Left ventricle myocardium inferior (tissue), 1 donor: ENCODE data around the gene FBXO7. TPM values are rescaled to one million over a fixed set of nuclear protein-coding genes. Genes with fewer than 3 reads are reported as not detected.

Experiments
- DNase-seq: peaks from one replicate; pipeline ENCODE4 v3.0.0-alpha.2; 2020
- H3K27ac ChIP-seq: fragments of 200-600 bp; replicated peaks from 2 replicates; pipeline ENCODE4 v1.8.0; 2021
- H3K27me3 ChIP-seq: fragments of 200-600 bp; 2 replicates; pipeline ENCODE4 v1.8.0; 2021; ENCODE audit warnings: low read depth
- H3K36me3 ChIP-seq: fragments of 200-600 bp; 2 replicates; pipeline ENCODE4 v1.8.0; 2021
- H3K4me1 ChIP-seq: fragments of 200-600 bp; 2 replicates; pipeline ENCODE4 v1.8.0; 2021
- H3K4me3 ChIP-seq: fragments of 200-600 bp; 2 replicates; pipeline ENCODE4 v1.8.0; 2021; ENCODE audit warnings: mild to moderate bottlenecking, moderate library complexity
- H3K9me3 ChIP-seq: fragments of 200-600 bp; replicated peaks from 2 replicates; pipeline ENCODE4 v1.8.0; 2021
- intact Hi-C: fragments of 100-400 bp; cut with micrococcal nuclease; formaldehyde crosslinking; loops from one replicate; pipeline ENCODE4 v1.11.0; 2022
- long read RNA-seq: library from polyadenylated mRNA; unstranded; transcript quantifications from one replicate; pipeline ENCODE4 v2.0.0, GENCODE V29; 2021
- total RNA-seq: library from RNA; stranded (reverse); fragmentation: NEBNext Ultra II Directional; extraction: Animal tissue kit (Norgen Biotek cat#: 25700); gene quantifications from one replicate; pipeline ENCODE4 v1.2.1, GENCODE V29; 2021
- TF ChIP-seq, protein P1 (sequence below): fragments of 200-600 bp; IDR thresholded peaks from 2 replicates; pipeline ENCODE4 v1.8.0; 2021; ENCODE audit warnings: antibody characterized with exemption, mild to moderate bottlenecking, borderline replicate concordance
- donor health status: DM: no; HTN: yes; CAD: no; lungs with severe emphysema.

FBXO7 gene
- 33.5 TPM for total RNA-seq
- long read RNA-seq, transcript FBXO7-203 (8 exons, 1,900 nt) = minor isoform, 8 of 111 reads
- long read RNA-seq, transcript FBXO7-202 (9 exons, 1,888 nt) = minor isoform, 7 of 111 reads
- long read RNA-seq, transcript FBXO7-201 (9 exons, 2,195 nt) = major isoform, 73 of 111 reads
- long read RNA-seq, transcript FBXO7-204 (9 exons, 1,921 nt) = minor isoform, 13 of 111 reads
- long read RNA-seq, partial matches to known transcripts = 1 of 111 reads
- long read RNA-seq, other reads (novel, unspliced or antisense) = 8 of 111 reads

GRCh38 chr22:32474635-32475467 is at the start of gene FBXO7:
Gene FBXO7 (plus strand): TSS chr22:32474811. CDS start chr22:32475003, 192 bp downstream.
- H3K9me3 ChIP-seq = no peaks in the 10 kb centered on the region
- peak; percentile 95 for DNase-seq
- H3K27ac ChIP-seq = peak within 1 kb of the TSS; percentile 99
- H3K27me3 ChIP-seq = no peaks in the 10 kb centered on the region
- intact Hi-C loops = no loop called here
- H3K4me1 ChIP-seq = peaks cover 52% of the 10 kb centered on the region
- H3K4me3 ChIP-seq = peak within 1 kb of the TSS; percentile 92
- TF ChIP-seq, protein P1, sequence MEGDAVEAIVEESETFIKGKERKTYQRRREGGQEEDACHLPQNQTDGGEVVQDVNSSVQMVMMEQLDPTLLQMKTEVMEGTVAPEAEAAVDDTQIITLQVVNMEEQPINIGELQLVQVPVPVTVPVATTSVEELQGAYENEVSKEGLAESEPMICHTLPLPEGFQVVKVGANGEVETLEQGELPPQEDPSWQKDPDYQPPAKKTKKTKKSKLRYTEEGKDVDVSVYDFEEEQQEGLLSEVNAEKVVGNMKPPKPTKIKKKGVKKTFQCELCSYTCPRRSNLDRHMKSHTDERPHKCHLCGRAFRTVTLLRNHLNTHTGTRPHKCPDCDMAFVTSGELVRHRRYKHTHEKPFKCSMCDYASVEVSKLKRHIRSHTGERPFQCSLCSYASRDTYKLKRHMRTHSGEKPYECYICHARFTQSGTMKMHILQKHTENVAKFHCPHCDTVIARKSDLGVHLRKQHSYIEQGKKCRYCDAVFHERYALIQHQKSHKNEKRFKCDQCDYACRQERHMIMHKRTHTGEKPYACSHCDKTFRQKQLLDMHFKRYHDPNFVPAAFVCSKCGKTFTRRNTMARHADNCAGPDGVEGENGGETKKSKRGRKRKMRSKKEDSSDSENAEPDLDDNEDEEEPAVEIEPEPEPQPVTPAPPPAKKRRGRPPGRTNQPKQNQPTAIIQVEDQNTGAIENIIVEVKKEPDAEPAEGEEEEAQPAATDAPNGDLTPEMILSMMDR = peak; percentile 18
- peaks cover 9% of the 10 kb centered on the region for H3K36me3 ChIP-seq

- no peaks in the 10 kb centered on the region for H3K4me1 ChIP-seq
- H3K27me3 ChIP-seq = peaks cover 53% of the 10 kb centered on the region
- TF ChIP-seq, protein P1 = no peak
- no peak overlapping the region for H3K27ac ChIP-seq
- H3K4me3 ChIP-seq = no peak overlapping the region
- no peaks in the 10 kb centered on the region for H3K36me3 ChIP-seq
- DNase-seq = no peak
- H3K9me3 ChIP-seq = no peaks in the 10 kb centered on the region
- intact Hi-C loops = no loop called here
Measured at GRCh38 chr22:32426881-32427280, 47.7 kb upstream of the FBXO7 start.

- no peak overlapping the region for H3K4me3 ChIP-seq
- TF ChIP-seq, protein P1 = no peak
Measured at GRCh38 chr22:32430352-32430751, 44.3 kb upstream of the FBXO7 start.

DNA sequence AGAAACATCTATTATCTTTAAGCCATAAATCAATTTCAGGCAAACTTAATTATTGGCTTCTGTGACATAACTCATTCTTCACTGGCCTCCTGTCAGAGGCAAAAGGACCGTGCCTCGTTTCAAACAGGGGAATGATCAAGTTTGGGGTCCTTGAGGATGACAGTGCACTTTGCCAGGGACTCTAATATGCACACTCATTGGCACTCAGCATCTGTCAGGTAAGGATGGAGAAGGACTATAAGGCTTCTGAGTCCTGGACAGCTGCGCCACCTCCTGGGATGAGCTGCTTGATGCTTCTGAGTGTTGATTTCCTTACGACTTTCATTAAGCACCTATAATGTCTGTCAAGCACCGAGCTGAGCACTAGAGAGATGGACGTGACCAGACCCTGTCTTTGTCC is 30.5 kb upstream of the FBXO7 start:
- H3K9me3 ChIP-seq = no peaks in the 10 kb centered on the region
- intact Hi-C loops = no loop called here
- peaks cover 96% of the 10 kb centered on the region for H3K27me3 ChIP-seq

More at GRCh38 chr22:32430352-32430751, 44.3 kb upstream of the FBXO7 start:
- no peaks in the 10 kb centered on the region for H3K36me3 ChIP-seq
- peaks cover 56% of the 10 kb centered on the region for H3K27me3 ChIP-seq
- H3K4me1 ChIP-seq = no peaks in the 10 kb centered on the region
- no peaks in the 10 kb centered on the region for H3K9me3 ChIP-seq
- no peak for DNase-seq
- intact Hi-C loops = no loop called here
- H3K27ac ChIP-seq = no peak overlapping the region

DNA sequence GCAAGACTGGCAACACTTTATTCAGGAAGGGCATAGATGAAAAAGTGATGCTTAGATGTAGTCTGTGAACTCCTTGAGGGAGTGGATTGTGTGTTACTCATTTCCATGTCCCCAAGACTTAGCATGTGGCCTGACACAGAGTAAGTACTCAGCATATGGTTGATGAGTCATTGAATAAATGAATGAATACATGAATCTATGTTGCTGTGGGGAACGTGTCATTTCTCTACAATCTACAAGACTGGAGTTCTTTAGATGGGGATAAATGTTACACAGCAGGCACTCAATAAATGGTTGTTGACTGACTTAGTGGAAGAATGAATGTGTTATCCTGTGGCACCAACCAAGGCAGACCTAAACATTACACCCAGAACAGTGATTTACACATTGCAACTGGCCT is 28.3 kb upstream of the FBXO7 start:
- Histone ChIP-seq H3K4me1 (no peaks in the 10 kb centered on the region), H3K27me3 (peaks cover 80% of the 10 kb centered on the region), H3K9me3 (no peaks in the 10 kb centered on the region), H3K27ac (no peak overlapping the region), H3K36me3 (no peaks in the 10 kb centered on the region), H3K4me3 (no peak overlapping the region)
- intact Hi-C loops = no loop called here
- TF ChIP-seq, protein P1 = no peak
- no peak for DNase-seq

More for the DNA sequence above, 30.5 kb upstream of the FBXO7 start:
- no peak overlapping the region for H3K4me3 ChIP-seq
- no peak overlapping the region for H3K27ac ChIP-seq
- TF ChIP-seq, protein P1 = peak; percentile 9
- DNase-seq = no peak
- no peaks in the 10 kb centered on the region for H3K36me3 ChIP-seq
- no peaks in the 10 kb centered on the region for H3K4me1 ChIP-seq
